Neural cell (in vitro differentiated cells): ENCODE measurements around the gene NFASC. TPM values are rescaled to one million over a fixed set of nuclear protein-coding genes. Genes with fewer than 3 reads are reported as not detected.
A peak's percentile ranks its signal among the peaks of the same experiment; 100 is the strongest.

ENCODE experiments used
- H2AFZ ChIP-seq: fragments of 200-600, 300-800 bp; sonication (generic), shearing (Covaris generic); 2 replicates; pipeline ENCODE4 v1.6.0; 2014; ENCODE audit warnings: low read depth, mild to moderate bottlenecking, antibody characterized with exemption, low read length, moderate library complexity
- H3F3A ChIP-seq: fragments of 200-600 bp; shearing (Covaris generic); 2 replicates; pipeline ENCODE4 v1.6.1; 2016; ENCODE audit warnings: mild to moderate bottlenecking, moderate library complexity, mixed read lengths, antibody characterized with exemption, low read length; ENCODE audit not compliant: insufficient read depth, poor library complexity, severe bottlenecking
- H3K27ac ChIP-seq: fragments of 200-600, 300-800 bp; sonication (generic), shearing (Covaris generic); 2 replicates; pipeline ENCODE4 v1.5.1; 2014; ENCODE audit warnings: mild to moderate bottlenecking, low read length, moderate library complexity
- H3K27me3 ChIP-seq: fragments of 300-800, 200-600 bp; sonication (generic), shearing (Covaris generic); 2 replicates; pipeline ENCODE4 v1.6.0; 2014; ENCODE audit warnings: mild to moderate bottlenecking, low read depth, low read length, moderate library complexity; ENCODE audit not compliant: insufficient read depth
- H3K36me3 ChIP-seq: fragments of 300-800, 200-600 bp; sonication (generic), shearing (Covaris generic); 2 replicates; pipeline ENCODE4 v1.5.1; 2014; ENCODE audit warnings: mild to moderate bottlenecking, antibody characterized with exemption, low read length, moderate library complexity; ENCODE audit not compliant: insufficient read depth
- H3K4me2 ChIP-seq: fragments of 300-800, 200-600 bp; sonication (generic), shearing (Covaris generic); 2 replicates; pipeline ENCODE4 v1.6.0; 2014; ENCODE audit warnings: mild to moderate bottlenecking, low read length
- H3K4me3 ChIP-seq: fragments of 300-800, 200-600 bp; sonication (generic), shearing (Covaris generic); 2 replicates; pipeline ENCODE4 v1.5.1; 2014; ENCODE audit warnings: mild to moderate bottlenecking, low read length, moderate library complexity
- H3K79me2 ChIP-seq: fragments of 200-600 bp; shearing (Covaris generic); replicated peaks from 2 replicates; pipeline ENCODE4 v1.6.0; 2014; ENCODE audit warnings: mild to moderate bottlenecking, low read length, moderate library complexity; ENCODE audit not compliant: insufficient read depth
- H3K9ac ChIP-seq: fragments of 300-800, 200-600 bp; sonication (generic), shearing (Covaris generic); 2 replicates; pipeline ENCODE4 v1.6.1; 2016; ENCODE audit warnings: mild to moderate bottlenecking, low read length, mixed read lengths
- H3K9me2 ChIP-seq: fragments of 200-600 bp; shearing (Covaris generic); 2 replicates; pipeline ENCODE4 v1.6.1; 2016; ENCODE audit warnings: mild to moderate bottlenecking, low read length, mixed read lengths; ENCODE audit not compliant: insufficient read depth
- H3K9me3 ChIP-seq: fragments of 200-600, 300-800 bp; sonication (generic), shearing (Covaris generic); 2 replicates; pipeline ENCODE4 v1.6.1; 2016; ENCODE audit warnings: mild to moderate bottlenecking, mixed run types, low read length, moderate library complexity, mixed read lengths
- H4K20me1 ChIP-seq: fragments of 200-600 bp; shearing (Covaris generic); 2 replicates; pipeline ENCODE4 v1.6.1; 2016; ENCODE audit warnings: mild to moderate bottlenecking, mixed run types; ENCODE audit not compliant: insufficient read depth
- CTCF ChIP-seq: fragments of 450-650 bp; IDR thresholded peaks from 2 replicates; pipeline ENCODE4 v1.5.1; 2014; ENCODE audit warnings: antibody characterized with exemption, mild to moderate bottlenecking, moderate library complexity; ENCODE audit not compliant: poor library complexity, severe bottlenecking
- EP300 ChIP-seq: fragments of 450-650 bp; conservative IDR thresholded peaks from 2 replicates; pipeline ENCODE4 v1.6.1; 2014; ENCODE audit warnings: antibody characterized with exemption, mild to moderate bottlenecking, moderate library complexity; ENCODE audit not compliant: poor library complexity, severe bottlenecking
- EZH2 ChIP-seq: fragments of 200-600, 300-800 bp; shearing (Covaris generic), sonication (generic); IDR thresholded peaks from 2 replicates; pipeline ENCODE4 v1.6.1; 2014; ENCODE audit warnings: antibody characterized with exemption, low read length, borderline replicate concordance, mild to moderate bottlenecking; ENCODE audit not compliant: insufficient read depth, poor library complexity, severe bottlenecking
- MXI1 ChIP-seq: fragments of 450-650 bp; conservative IDR thresholded peaks from 2 replicates; pipeline ENCODE4 v1.6.1; 2014; ENCODE audit warnings: antibody characterized with exemption, mild to moderate bottlenecking; ENCODE audit not compliant: poor library complexity, severe bottlenecking
- POLR2AphosphoS5 ChIP-seq: IDR thresholded peaks from 2 replicates; pipeline ENCODE4 v1.6.1; 2012
- RAD21 ChIP-seq: fragments of 450-650 bp; conservative IDR thresholded peaks from 2 replicates; pipeline ENCODE4 v1.6.1; 2014; ENCODE audit warnings: antibody characterized with exemption, mild to moderate bottlenecking, moderate library complexity
- REST ChIP-seq: IDR thresholded peaks from 2 replicates; pipeline ENCODE4 v1.6.1; 2012; ENCODE audit warnings: borderline replicate concordance
- SMC3 ChIP-seq: fragments of 450-650 bp; conservative IDR thresholded peaks from 2 replicates; pipeline ENCODE4 v1.6.1; 2014; ENCODE audit warnings: antibody characterized with exemption, mild to moderate bottlenecking, moderate library complexity; ENCODE audit not compliant: poor library complexity
- TAF1 ChIP-seq: IDR thresholded peaks from 2 replicates; pipeline ENCODE4 v1.6.1; 2012; ENCODE audit warnings: low read depth
- polyA plus RNA-seq: library from polyadenylated mRNA; depleted of rRNA; stranded (reverse); fragments of >200 nt; gene quantifications from 2 replicates; pipeline ENCODE4 v1.2.3, GENCODE V29; 2014

Gene NFASC
- polyA plus RNA-seq, 1 donor from 2014 or later: 23.9 TPM

DNA sequence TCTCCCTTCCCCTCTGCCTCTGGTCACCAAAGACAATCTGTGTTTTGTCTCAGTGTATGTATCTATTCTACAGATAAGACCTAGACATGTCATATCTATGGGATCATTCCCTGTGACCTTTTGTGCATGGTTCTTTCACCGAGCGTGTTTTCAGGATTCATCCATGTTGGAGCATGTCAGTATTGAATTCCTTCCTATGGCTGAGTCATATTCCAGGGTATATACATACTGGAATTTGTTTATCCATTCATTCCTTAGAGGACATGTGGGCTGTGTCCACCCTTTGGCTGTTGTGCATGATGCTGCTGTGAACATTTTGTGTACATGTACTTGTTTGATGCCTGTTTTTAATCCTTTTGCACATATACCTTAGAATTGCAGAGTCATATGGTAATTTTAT is 69.9 kb downstream of the NFASC start:
- H3K79me2 ChIP-seq: no peaks in the 10 kb centered on the region
- no peak overlapping the region for H3K4me2 ChIP-seq
- no peak for TF ChIP-seq CTCF
- no peak for TF ChIP-seq EZH2
- no peak for TF ChIP-seq SMC3
- no peak for TF ChIP-seq EP300
- TF ChIP-seq POLR2AphosphoS5: no peak
- TF ChIP-seq REST: no peak
- no peak for TF ChIP-seq MXI1
- TF ChIP-seq TAF1: no peak
- TF ChIP-seq RAD21: no peak
- H3K27ac ChIP-seq: no peak overlapping the region
- H3K9ac ChIP-seq: no peak overlapping the region
- H2AFZ ChIP-seq: no peak overlapping the region
- no peaks in the 10 kb centered on the region for H3F3A ChIP-seq
- H3K9me3 ChIP-seq: no peaks in the 10 kb centered on the region
- H3K36me3 ChIP-seq: no peaks in the 10 kb centered on the region
- no peaks in the 10 kb centered on the region for H3K27me3 ChIP-seq
- no peaks in the 10 kb centered on the region for H3K9me2 ChIP-seq
- H4K20me1 ChIP-seq: no peaks in the 10 kb centered on the region
- H3K4me3 ChIP-seq: no peak overlapping the region

DNA sequence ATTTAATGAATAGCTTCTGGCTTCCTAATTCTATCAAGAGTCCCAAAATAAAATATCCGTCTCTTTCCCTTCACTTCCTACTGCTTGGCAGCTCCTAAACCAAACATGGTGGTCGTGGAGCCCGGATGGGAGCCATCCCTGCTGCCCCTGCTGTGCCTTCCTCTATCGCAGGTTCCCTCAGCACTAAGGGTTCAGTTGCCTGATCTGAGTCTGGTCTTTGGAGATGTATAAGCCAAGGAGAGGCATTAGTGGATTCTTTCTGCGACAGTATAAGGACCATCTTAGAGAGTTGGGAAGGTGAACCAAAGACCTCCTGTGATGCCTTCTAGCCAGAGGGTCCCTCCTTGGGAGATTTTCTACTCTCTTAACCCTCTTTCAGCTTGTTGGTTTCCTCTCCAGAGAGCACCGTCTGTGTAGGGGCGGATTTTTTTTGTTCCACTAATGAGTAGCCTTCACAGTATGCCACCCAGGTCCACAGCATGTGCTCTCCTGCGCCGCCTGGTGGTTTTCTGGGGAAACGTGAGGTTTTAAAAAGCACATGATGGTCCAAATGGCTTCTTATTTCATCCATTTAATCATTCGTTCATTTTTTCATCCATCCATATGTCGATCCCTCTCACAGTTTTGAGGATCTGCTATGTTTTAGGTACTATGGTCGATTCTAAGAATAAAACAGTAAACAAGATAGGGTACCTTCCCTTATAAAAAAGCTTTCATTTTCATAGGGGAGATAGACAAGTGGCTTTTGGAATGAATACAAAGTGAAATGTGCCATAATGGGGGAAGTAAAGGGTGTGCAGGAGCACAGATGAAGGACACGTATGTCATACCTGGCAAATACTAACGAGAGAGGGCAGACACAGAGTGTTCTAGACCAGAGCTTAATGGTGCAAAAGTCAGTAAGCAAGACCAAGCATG is 71.0 kb downstream of the NFASC start:
- Histone ChIP-seq H3K36me3 (no peaks in the 10 kb centered on the region), H4K20me1 (no peaks in the 10 kb centered on the region), H2AFZ (no peak overlapping the region), H3K27me3 (no peaks in the 10 kb centered on the region), H3K9me2 (no peaks in the 10 kb centered on the region), H3K4me3 (no peak overlapping the region), H3K9ac (no peak overlapping the region), H3K79me2 (no peaks in the 10 kb centered on the region), H3K9me3 (no peaks in the 10 kb centered on the region), H3F3A (no peaks in the 10 kb centered on the region), H3K4me2 (no peak overlapping the region), H3K27ac (no peak overlapping the region)
- peak; percentile 29 for TF ChIP-seq MXI1
- peak; percentile 22 for TF ChIP-seq REST
- no peak for TF ChIP-seq TAF1
- peak; percentile 92 for TF ChIP-seq SMC3
- no peak for TF ChIP-seq EP300
- no peak for TF ChIP-seq EZH2
- TF ChIP-seq RAD21: peak; percentile 77
- TF ChIP-seq CTCF: peak; percentile 85
